ENCODE data around the gene KIF11. TPM values are rescaled to one million over a fixed set of nuclear protein-coding genes. Genes with fewer than 3 reads are reported as not detected.

The KIF11 gene
- total RNA-seq, 2 experiments from 2014 or later = 43.8 to 44.4 TPM

DNA sequence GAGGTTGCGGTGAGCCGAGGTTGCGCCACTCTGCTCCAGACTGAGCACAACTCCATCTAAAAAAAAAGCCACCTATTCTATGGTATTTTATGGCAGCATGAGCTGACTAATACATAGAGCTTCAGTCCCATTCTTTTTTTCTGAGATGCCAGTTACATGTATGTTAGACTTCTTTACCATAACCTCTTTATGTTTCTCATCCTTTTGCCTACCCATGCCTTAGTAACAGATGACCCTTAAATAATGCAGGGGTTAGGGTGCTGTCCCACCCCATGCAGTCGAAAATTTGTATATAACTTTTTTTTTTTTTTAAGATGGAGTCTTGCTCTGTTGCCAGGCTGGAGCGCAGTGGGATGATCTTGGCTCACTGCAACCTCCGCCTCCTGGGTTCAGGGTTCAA lies 74.1 kb downstream of the KIF11 start:
- ATAC-seq = no peak
- Mint-ChIP-seq H3K4me3 (no peak overlapping the region), H3K36me3 (ENCODE audit: low read depth) (no peaks in the 10 kb centered on the region), H3K4me1 (ENCODE audit: low read depth) (no peaks in the 10 kb centered on the region), H3K27ac (no peak overlapping the region), H3K9me3 (peaks cover 11% of the 10 kb centered on the region), H3K27me3 (peaks cover 2% of the 10 kb centered on the region)
- CTCF ChIA-PET = no interaction called here
- DNase-seq = no peak
- no peak for TF ChIP-seq CTCF (IDR thresholded peaks at IDR 0.05)
- intact Hi-C loops (cut with micrococcal nuclease) = no loop called here
- POLR2A ChIA-PET = no interaction called here

GRCh38 chr10:92677708-92678107 lies 84.8 kb downstream of the KIF11 start:
- no peak overlapping the region for H3K27ac Mint-ChIP-seq
- ChIA-PET POLR2A (no interaction called here), CTCF (no interaction called here)
- peaks cover 3% of the 10 kb centered on the region for H3K9me3 Mint-ChIP-seq
- TF ChIP-seq CTCF (IDR thresholded peaks at IDR 0.05) = no peak
- ATAC-seq = no peak
- no peak for DNase-seq
- peaks cover 8% of the 10 kb centered on the region for H3K27me3 Mint-ChIP-seq
- no peaks in the 10 kb centered on the region for H3K4me1 Mint-ChIP-seq (ENCODE audit: low read depth)
- no peak overlapping the region for H3K4me3 Mint-ChIP-seq
- intact Hi-C loops (cut with micrococcal nuclease) = no loop called here
- H3K36me3 Mint-ChIP-seq (ENCODE audit: low read depth) = no peaks in the 10 kb centered on the region

GRCh38 chr10:92678206-92678605 lies 85.3 kb downstream of the KIF11 start:
- intact Hi-C loops (cut with micrococcal nuclease) = no loop called here
- Mint-ChIP-seq H3K4me1 (ENCODE audit: low read depth) (no peaks in the 10 kb centered on the region), H3K4me3 (no peak overlapping the region), H3K27me3 (peaks cover 9% of the 10 kb centered on the region), H3K9me3 (peaks cover 3% of the 10 kb centered on the region), H3K27ac (no peak overlapping the region), H3K36me3 (ENCODE audit: low read depth) (no peaks in the 10 kb centered on the region)
- ATAC-seq (no peak), DNase-seq (no peak)
- no peak for TF ChIP-seq CTCF (IDR thresholded peaks at IDR 0.05)
- CTCF ChIA-PET = no interaction called here
- POLR2A ChIA-PET = no interaction called here

DNA sequence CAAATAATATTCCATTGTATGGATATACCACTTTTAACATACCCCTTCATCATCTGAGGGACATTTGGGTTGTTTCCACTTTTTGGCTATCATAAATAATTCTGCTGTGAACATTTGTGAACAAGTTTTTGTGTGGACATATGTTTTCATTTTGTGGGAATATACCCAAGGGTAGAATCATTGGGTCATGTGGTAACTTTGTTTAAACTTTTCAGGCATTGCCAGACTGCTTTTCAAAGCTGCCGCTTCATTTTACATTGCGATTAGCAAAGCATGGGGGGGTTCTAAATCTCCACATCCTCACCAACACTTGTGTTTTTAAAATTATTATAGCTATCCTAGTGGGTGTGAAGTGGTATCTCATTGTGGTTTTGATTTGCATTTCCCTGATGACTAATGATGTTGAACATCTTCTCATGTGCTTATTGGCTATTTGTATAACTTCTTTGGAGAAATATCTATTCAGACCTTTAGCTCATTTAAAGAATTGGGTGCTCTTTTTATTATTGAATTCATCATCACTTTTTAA lies 88.4 kb downstream of the KIF11 start:
- ATAC-seq (no peak), DNase-seq (no peak)
- no peak for TF ChIP-seq CTCF (IDR thresholded peaks at IDR 0.05)
- Mint-ChIP-seq H3K4me3 (no peak overlapping the region), H3K27me3 (peaks cover 28% of the 10 kb centered on the region), H3K4me1 (ENCODE audit: low read depth) (no peaks in the 10 kb centered on the region), H3K27ac (no peak overlapping the region), H3K36me3 (ENCODE audit: low read depth) (no peaks in the 10 kb centered on the region), H3K9me3 (peaks cover 5% of the 10 kb centered on the region)
- intact Hi-C loops (cut with micrococcal nuclease) = no loop called here
- CTCF ChIA-PET = interaction anchor here (1.0 to 1.6 kb wide), 2 partner anchors 162 to 164 kb away, joined by 5 read pairs; no protein-coding TSS in a partner anchor
- POLR2A ChIA-PET = interaction anchor here (0.6 to 1.0 kb wide), 2 partner anchors 8 to 33 kb away, joined by 3 to 4 read pairs; partner anchors contain the start of gene HHEX

- ChIA-PET CTCF (interaction anchor here (1.2 kb wide), 1 partner anchor 155 kb away, joined by 5 read pairs; no protein-coding TSS in a partner anchor), POLR2A (interaction anchor here (1.1 kb wide), 1 partner anchor 7 kb away, joined by 3 read pairs; no protein-coding TSS in a partner anchor)
- Mint-ChIP-seq H3K36me3 (ENCODE audit: low read depth) (no peaks in the 10 kb centered on the region), H3K9me3 (peaks cover 2% of the 10 kb centered on the region), H3K27ac (no peak overlapping the region), H3K27me3 (peaks cover 59% of the 10 kb centered on the region), H3K4me3 (peak overlapping the region; percentile 50), H3K4me1 (ENCODE audit: low read depth) (peaks cover 22% of the 10 kb centered on the region)
- TF ChIP-seq CTCF (IDR thresholded peaks at IDR 0.05) = no peak
- ATAC-seq (no peak), DNase-seq (no peak)
- intact Hi-C loops (cut with micrococcal nuclease) = no loop called here
These were observed 95.6 kb downstream of the KIF11 start for GRCh38 chr10:92688573-92688926.
